ENCODE measurements around the gene CUTA.

The CUTA gene

DNA sequence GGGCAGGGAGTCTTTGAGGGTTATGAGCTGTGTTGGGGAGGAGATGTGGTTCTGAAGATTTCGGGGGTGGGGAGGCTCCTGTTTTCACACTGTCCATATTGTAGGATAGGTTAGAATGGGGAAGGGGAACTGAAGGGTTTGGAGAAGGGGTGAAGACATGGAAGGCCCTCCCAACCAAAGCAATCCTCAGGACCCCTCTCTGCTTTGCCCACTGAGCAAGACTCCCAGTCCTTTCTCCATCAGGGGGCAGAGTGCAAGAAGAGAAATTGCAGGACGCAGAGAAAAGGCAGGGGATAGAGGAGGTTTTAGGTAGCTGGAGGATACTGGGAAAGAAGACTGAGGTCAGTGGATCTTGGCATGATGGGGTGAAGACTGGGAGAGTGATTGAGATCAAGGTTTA is 5.9 kb upstream of the CUTA start:
- no peak for DNase-seq (ENCODE audit: low read depth)

GRCh38 chr6:33421344-33421643 is 3.4 kb upstream of the CUTA start:
- DNase-seq (ENCODE audit: low read depth), result no peak

GRCh38 chr6:33420491-33421343 is 2.8 kb upstream of the CUTA start:
- no peak for DNase-seq (ENCODE audit: low read depth)

GRCh38 chr6:33419580-33420490 is 1.9 kb upstream of the CUTA start, which contains the start of gene SYNGAP1:
Gene SYNGAP1 (plus strand): TSS chr6:33420065. CDS start chr6:33420265, 200 bp downstream.
- peak; percentile 46 for DNase-seq (ENCODE audit: low read depth)

DNA sequence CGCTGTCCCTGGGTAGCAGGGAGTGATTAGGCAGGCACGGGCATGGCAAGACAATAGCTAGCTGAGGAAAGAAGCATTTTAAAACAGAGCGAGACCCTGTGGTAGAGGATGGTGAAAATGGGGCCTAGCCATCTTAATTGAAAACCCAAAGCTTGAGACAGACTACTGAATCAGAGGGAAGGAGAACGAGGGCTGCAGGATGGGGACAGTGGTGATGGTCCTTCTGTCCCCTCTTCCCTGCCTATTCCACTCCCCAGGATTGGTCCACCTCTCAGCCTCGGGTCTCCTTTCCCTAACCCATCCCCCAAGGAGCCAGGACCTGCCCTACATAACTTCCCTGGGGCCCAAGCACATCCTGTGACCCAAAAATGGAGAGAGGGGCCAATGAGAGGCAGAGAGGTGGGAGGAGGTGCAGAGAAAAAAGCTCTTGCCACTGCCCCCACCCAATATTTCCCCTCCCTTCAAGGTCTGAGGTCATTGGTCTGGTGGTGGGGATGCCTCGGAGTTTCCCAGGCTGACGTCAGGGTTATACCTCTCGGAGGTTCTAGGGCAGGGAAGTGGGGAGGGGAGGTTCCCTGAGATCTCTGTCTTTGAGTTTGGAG is 884 bp upstream of the CUTA start:
- DNase-seq (ENCODE audit: low read depth), result no peak

GRCh38 chr6:33417128-33417902 is 592 bp downstream of the CUTA start:
- DNase-seq (ENCODE audit: low read depth), result no peak

- DNase-seq (ENCODE audit: low read depth), result no peak
Observed at GRCh38 chr6:33416386-33417127, 1.4 kb downstream of the CUTA start.

GRCh38 chr6:33415831-33416230 is 2.1 kb downstream of the CUTA start:
- no peak for DNase-seq (ENCODE audit: low read depth)

GRCh38 chr6:33414592-33415271 is 3.2 kb downstream of the CUTA start:
- no peak for DNase-seq (ENCODE audit: low read depth)

DNA sequence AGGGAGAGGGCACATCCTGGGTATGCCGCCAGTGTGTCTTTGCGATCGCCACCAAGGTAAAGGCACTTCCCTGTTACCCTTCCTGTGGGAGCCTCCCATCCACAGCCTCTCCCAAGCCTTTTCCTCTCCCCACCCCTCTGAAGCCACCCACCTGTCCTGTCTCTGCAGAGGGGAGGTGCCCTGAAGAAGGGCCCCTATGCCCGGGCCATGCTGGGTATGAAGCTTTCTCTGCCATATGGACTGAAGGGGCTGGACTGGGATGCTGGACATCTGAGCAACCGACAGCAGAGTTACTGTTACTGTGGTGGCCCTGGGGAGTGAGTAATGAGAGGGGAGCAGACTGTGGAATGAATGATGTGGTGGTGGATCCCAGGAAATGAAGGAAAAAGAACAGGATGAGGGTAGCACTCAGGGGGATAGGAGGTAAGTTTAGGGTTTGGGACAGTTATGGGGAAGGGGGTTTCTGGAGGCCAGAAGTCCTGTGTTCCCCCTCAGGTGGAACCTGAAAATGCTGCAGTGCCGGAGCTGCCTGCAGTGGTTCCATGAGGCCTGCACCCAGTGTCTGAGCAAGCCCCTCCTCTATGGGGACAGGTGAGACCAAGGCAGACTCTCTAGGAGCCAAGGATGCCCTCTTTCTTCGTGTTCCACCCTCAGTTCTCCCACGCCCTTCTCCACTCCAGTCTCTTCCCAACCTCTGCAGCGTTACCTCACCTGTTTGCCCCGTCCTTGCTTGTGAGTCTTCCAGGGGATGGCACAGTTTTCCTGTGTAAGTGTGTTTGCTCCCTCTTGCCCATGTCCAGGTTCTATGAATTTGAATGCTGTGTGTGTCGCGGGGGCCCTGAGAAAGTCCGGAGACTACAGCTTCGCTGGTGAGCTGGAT is 4.4 kb downstream of the CUTA start:
- DNase-seq (ENCODE audit: low read depth), result no peak

DNA sequence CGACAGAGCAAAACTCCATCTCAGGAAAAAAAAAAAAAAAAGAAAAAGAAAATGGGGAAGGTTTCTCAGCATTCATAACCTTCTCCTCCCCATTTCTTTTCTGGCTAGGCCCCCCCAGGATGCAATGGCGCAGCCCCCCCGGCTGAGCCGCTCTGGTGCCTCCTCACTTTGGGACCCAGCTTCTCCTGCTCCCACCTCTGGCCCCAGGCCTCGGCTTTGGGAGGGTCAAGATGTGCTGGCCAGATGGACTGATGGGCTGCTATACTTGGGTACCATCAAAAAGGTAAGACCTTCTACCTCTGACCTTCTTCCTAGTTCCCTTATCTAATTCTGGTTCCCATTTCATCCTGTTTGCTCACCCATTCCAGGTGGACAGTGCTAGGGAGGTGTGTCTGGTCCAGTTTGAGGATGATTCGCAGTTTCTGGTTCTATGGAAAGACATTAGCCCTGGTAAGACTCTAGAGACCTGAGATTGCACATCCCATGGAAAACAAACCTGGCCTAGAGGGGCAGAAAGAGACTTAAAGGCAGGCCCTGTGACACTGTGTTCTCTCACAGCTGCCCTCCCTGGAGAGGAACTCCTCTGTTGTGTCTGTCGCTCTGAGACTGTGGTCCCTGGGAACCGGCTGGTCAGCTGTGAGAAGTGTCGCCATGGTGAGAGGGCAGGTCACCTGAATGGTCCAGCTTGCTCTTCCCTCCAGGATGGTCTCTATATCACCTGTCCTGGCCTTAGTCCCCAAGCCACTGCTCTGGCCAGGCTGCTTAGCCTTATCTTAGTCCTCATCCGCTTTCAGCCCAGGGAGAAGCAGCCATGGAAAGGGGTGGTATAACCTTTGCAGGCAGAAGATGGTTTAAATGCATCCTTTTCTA is 5.5 kb downstream of the CUTA start:
- no peak for DNase-seq (ENCODE audit: low read depth)

DNA sequence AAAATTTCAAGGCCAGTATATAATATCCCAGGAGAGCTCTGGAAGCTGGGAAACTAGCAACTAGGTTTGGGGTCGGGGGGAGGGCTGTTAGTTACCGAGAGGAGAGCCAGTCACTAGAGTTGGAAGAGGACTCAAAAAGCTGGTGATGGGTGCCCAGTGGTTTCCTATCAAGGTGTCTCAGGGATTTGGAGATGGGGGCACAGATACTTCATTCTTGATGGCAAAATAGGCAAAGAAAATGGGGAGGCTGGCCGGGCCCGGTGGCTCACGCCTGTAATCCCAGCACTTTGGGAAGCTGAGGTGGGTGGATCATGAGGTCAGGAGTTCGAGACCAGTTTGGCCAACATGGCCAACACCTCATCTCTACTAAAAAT is 6.3 kb downstream of the CUTA start:
- no peak for DNase-seq (ENCODE audit: low read depth)

DNA sequence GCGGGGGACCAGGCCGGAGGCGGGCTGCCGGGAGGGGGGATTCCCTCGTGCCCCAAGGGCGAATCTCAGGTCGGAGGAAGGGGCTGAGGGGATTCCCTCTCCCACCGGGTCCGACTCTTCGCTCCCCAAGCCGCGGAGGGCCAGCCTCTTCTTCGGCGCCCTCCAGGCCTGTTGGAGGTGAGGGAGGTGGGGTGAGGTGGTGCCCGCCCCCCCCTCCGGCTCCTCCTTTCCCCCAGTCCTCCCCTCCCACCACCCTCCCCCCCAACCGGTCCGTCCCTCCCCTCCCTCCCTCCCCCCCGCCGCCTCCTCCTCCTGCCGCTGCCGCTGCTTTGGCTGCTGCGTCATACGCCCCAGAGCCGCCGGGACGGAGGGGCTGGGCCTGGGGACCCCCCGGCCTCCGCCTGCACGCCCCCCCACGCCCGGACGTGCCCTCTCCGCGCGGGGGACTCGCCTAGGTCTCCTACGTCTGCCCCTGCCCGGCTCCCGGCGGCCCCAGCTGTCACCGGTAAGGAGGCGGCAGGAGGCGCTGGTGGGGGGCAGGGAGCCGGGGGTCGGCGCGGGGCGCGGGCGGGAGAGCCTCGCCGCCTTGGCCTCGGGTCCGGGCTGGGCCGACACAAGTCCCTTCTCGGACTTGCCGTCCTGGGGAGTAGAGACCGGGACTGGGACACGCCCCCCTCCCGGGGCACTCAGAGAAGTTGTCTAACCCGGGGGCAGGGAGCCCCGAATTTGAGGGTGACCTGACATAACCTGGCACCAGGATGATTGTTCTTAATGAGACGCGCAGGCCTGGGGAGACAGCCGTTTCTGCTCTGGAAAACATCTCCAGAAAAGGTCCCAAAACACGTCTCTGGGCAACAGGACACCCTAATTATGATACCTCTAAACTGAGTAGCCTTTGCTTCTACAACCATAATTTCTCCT is 6.9 kb downstream of the CUTA start, which contains the start of gene PHF1:
Gene PHF1 (plus strand): TSS at position 304 of the 921 bp plus-strand sequence. CDS start 1,250 bp downstream, outside the sequence.
- peak; percentile 74 for DNase-seq (ENCODE audit: low read depth)

GRCh38 chr6:33410050-33410710 is 7.7 kb downstream of the CUTA start:
- peak; percentile 99 for DNase-seq (ENCODE audit: low read depth)

DNA sequence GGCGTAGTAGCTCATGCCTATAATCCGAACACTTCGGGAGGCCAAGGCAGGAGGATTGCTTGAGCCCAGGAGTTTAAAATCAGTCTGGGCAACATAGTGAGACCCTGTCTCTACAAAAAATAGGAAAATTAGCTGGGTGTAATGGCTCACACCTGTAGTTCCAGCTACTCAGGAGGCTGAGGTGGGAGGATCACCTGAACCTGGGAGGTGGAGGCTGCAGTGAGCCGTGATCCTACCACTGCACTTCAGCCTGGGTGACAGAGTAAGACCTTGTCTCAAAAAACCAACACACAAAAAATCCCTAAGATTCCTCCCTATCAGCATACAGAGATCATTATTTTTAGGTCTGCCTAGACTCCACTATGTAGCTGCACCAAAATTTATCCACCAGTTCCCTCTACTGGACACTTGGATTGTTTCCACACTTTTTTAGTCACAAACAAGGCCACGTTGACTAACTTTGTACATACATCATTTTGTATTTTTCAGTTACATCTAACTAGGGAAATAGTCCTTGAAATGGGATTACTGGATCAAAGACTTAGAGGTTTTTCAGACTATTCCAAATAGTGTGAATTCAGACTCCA is 10.7 kb downstream of the CUTA start:
- DNase-seq (ENCODE audit: low read depth), result no peak

- DNase-seq (ENCODE audit: low read depth), result no peak
Observed at GRCh38 chr6:33406126-33406525, 11.8 kb downstream of the CUTA start.

Data from activated T-cell treated with anti-CD3 and anti-CD28 coated beads for 1 hour (primary cell).